GM21381 (cell line): ENCODE data around the gene MED23.
"Not testable (repeated sequence)": the region's sequence is repeated elsewhere in the genome, so short reads cannot be mapped to it uniquely, and the experiment has no call there.

Experiments
- ATAC-seq: cut with Tn5 transposase; IDR thresholded peaks from one replicate; pipeline ENCODE4 v1.9.1; 2021; ENCODE audit warnings: mild to moderate bottlenecking, moderate library complexity; ENCODE audit not compliant: unreplicated experiment

Gene MED23

GRCh38 chr6:131574686-131575085 lies 53.4 kb downstream of the MED23 start:
- no peak for ATAC-seq

- ATAC-seq: no peak
Measured at GRCh38 chr6:131574133-131574532, 53.9 kb downstream of the MED23 start.

DNA sequence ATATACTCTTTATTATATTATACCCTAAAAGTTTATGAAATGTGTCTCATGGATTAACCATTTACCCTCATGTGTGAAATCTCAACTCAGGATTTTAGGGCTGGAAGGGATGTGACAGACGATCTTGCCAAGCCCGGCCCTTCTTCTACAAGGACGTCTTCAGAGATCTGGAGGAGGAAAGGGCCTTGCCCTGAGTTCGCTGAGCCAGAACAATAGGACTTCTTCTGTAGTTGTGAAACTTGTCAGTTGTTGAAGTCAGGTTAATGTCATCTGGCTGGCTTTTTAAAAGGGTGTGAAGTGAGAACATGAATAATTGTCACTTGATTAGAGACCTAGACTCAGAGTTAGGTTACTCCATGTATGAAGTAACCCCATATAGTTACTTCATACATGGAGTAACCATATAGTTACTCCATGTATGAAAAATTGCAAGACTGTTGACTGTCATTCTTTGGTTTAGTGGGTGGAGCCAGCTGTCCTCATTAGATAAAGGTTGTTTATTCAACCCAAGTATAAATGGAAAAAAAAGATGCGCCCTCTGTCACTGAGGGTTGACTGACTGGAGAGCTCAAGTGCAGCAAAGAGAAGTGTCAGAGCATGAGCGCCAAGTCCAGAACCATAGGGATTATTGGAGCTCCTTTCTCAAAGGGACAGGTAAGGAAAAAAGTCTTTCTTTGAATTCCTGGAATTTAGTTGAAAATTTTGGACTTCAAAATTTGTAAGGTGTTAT lies 55.2 kb downstream of the MED23 start, which contains the start of gene ARG1:
TSS of gene ARG1 (plus strand) at position 541 of the 730 bp plus-strand sequence. CDS start at position 598, 57 bp downstream.
- no peak for ATAC-seq

GRCh38 chr6:131568726-131569125 lies 59.3 kb downstream of the MED23 start:
- ATAC-seq: no peak

- no peak for ATAC-seq
Measured at GRCh38 chr6:131565056-131565455, 63.0 kb downstream of the MED23 start.

GRCh38 chr6:131561925-131562707 lies 65.9 kb downstream of the MED23 start:
- no peak for ATAC-seq

- no peak for ATAC-seq
Measured at GRCh38 chr6:131558922-131559321, 69.1 kb downstream of the MED23 start.

DNA sequence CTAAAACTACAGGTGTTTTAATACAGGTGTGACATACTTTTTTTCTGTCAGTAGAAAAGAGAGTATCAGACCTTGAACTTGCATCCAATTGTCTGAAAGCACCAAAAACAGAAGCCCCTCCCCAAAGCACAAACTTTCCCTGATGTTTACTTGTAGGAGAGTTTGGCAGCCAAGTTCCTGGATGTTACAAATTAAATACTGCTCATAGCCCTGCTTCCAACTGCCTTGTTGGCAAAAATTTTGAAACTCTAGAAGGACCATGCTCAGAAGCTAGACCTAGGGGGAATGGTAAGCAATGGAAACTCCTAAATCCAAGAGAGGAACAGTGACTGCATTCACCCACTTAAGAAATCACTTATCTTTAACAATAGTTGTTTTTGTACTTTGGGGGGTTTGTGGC lies 72.0 kb downstream of the MED23 start:
- ATAC-seq: no peak

DNA sequence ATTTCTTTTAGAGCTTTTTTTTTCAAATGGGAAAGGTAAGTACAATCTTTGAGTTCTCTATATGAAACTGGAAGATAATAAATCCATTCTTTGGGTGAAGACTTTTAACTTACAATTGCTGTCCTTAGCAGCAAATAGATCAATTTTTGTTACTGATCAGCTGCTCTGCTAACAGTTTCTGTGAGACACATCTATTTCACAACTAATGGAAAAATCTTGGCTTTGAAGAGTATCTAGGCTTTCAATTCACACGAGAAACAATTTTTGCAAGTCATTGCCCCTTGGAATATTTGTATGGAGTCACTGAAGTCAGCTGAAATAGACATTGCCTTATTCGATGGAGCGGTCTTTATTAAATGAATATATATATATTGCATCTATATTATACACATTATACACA lies 75.5 kb downstream of the MED23 start:
- no peak for ATAC-seq

DNA sequence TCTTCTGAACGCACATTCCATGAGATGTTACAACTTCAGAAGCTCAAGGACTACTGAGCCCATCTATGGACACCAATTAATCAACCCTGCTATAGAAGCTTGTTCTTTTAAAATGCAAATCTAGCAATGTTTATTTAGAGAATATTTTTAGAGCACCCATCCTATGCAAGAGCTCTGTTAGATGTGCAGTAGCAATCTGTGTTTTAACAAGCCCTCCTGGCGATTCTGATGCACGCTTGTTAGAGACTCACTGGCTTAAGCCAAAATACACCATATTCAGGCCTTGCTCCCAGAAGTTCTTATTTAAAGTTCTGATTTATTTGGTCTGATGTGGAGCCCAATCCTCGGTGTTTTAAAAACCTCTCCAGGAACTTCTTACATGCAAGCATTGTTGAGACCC lies 76.1 kb downstream of the MED23 start:
- no peak for ATAC-seq

DNA sequence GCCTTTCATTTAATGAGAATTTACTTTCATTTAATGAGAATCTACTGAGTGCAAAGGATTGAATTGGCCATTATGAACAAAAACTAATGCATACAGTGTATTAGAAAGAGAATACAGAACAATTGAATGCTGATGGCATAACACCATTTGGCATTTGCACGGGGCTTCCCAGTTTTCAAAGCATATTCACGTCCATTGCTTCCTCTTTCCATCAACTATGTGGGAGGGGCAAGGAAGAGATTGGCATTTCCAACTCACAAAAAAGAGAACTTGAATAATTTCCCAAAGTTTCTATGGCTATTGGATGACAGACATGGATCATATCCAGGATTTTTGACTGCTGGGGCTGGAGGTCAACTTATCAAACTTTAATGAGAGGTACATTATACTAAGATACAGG lies 78.2 kb downstream of the MED23 start:
- ATAC-seq: no peak

GRCh38 chr6:131548441-131548840 lies 79.6 kb downstream of the MED23 start:
- ATAC-seq: no peak

GRCh38 chr6:131547488-131547887 lies 80.6 kb downstream of the MED23 start:
- ATAC-seq: no peak

DNA sequence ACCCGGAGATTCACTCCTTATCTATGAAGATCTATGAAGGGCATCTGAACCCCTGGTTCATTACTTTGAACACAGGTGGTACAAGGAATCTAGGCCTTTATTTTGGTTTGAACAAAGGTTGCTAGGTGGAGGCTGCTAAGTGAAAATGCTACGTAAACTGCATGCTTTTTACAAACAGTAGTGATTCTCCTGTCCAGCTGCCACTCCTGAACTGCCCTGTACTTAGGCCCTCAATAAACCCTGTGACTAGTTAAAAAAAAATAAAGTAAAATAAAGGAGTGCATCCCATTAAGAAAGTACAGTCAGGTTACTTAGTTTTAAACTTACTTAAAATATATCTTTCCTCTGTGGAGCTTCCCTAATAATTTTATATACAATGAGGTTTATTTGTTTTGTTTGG lies 82.7 kb downstream of the MED23 start:
- no peak for ATAC-seq

DNA sequence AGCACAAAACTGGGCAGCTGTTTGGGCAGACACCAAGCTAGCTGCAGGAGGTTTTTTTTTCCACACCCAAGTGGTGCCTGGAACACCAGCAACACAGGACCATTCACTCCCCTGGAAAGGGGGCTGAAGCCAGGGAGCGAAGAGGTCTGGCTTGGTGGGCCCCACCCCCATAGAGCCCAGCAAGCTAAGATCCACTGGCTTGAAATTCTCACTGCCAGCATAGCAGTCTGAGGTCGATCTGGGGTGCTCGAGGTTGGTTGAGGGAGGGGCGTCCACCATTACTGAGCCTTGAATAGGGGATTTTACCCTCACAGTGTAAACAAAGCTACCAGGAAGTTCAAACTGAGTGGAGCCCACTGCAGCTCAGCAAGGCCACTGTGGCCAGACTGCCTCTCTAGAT lies 89.4 kb downstream of the MED23 start:
- not testable (repeated sequence) for ATAC-seq

- peak; percentile 87 for ATAC-seq
Measured at GRCh38 chr6:131532580-131533039, 95.4 kb downstream of the MED23 start.

DNA sequence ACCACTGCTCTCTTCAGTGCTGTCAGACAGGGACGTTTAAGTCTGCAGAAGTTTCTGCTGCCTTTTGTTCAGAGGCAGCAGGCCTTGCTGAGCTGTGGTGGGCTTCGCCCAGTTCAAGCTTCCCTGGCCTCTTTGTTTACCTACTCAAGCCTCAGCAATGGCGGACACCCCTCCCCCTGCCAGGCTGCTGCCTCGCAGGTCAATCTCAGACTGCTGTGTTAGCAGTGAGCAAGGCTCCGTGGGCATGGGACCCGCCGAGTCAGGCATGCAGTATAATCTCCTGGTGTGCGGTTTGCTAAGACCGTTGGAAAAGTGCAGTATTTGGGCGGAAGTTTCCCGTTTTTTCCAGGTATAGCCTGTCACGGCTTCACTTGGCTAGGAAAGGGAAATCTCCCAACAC lies 96.4 kb downstream of the MED23 start:
- ATAC-seq: not testable (repeated sequence)

- not testable (repeated sequence) for ATAC-seq
Measured at GRCh38 chr6:131530936-131531335, 97.1 kb downstream of the MED23 start.

DNA sequence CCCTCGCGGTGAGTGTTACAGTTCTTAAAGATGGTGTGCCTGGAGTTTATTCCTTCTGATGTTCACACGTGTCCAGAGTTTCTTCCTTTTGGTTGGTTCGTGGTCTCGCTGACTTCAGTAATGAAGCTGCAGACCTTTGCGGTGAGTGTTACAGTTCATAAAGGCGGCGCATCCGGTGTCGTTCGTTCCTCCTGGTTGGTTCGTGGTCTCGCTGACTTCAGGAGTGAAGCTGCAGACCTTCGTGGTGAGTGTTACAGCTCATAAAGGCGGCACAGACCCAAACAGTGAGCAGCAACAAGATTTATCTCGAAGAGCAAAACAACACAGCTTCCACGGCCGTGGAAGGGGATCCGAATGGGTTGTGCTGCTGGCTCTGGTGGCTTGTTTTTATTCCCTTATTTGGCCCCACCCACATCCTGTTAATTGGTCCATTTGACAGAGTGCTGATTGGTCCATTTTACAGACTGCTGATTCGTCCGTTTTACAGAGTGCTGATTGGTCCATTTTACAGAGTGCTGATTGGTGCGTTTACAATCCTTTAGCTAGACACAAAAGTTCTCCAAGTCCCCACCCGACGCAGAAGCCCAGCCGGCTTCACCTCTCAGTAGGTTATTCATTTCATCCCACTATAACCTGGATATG lies 103.2 kb downstream of the MED23 start:
- no peak for ATAC-seq

GRCh38 chr6:131523988-131524673 lies 103.9 kb downstream of the MED23 start:
- no peak for ATAC-seq
